Gastrocnemius medialis (tissue), 4 donors: ENCODE measurements around the gene GTPBP8. TPM values are rescaled to one million over a fixed set of nuclear protein-coding genes. Genes with fewer than 3 reads are reported as not detected.

Experiments
- ATAC-seq, 2 donors: fragments of 150-250 bp; one replicate each; pipeline ENCODE4 v1.9.1; 2016
- DNase-seq, 2 donors: peaks; one replicate each; pipeline ENCODE4 v3.0.0-alpha.2; 2019
- H3K27ac ChIP-seq, 4 donors: fragments of 200-600 bp; sonication (generic); 1 replicate in 1 of 4; 2 replicates in 3 of 4; pipeline ENCODE4 v1.5.1; 2016 to 2018; ENCODE audit warnings: mild to moderate bottlenecking in 2 of 4, moderate library complexity in 1 of 4
- H3K27me3 ChIP-seq, 3 donors: fragments of 200-600 bp; sonication (generic) in 2 of 3; 1 replicate in 1 of 3; 2 replicates in 2 of 3; pipeline versions ENCODE4 v1.5.1 to v1.6.0; 2016 to 2019; ENCODE audit warnings: mild to moderate bottlenecking in 1 of 3, moderate library complexity in 1 of 3
- H3K36me3 ChIP-seq, 2 donors: fragments of 200-600 bp; sonication (generic) in 1 of 2; one replicate each; pipeline ENCODE4 v1.5.1; 2017 to 2018
- H3K4me1 ChIP-seq, 2 donors: fragments of 200-600 bp; sonication (generic) in 1 of 2; one replicate each; pipeline ENCODE4 v1.5.1; 2016 to 2017; ENCODE audit warnings: mild to moderate bottlenecking in 2 of 2
- H3K4me3 ChIP-seq, 4 donors: fragments of 200-600 bp; sonication (generic) in 3 of 4; 1 replicate in 1 of 4; 2 replicates in 3 of 4; pipeline ENCODE4 v1.5.1; 2016 to 2019; ENCODE audit warnings: mild to moderate bottlenecking in 2 of 4
- H3K9me3 ChIP-seq, 3 donors: fragments of 200-600 bp; sonication (generic) in 2 of 3; 1 replicate in 1 of 3; 2 replicates in 2 of 3; pipeline ENCODE4 v1.5.1; 2016 to 2019
- CTCF ChIP-seq, 5 experiments: fragments of 450-650 bp in 3 of 5; fragments of 200-600 bp in 2 of 5; sonication (generic) in 2 of 5; IDR thresholded peaks in 4 of 5; conservative IDR thresholded peaks in 1 of 5; 1 replicate in 4 of 5; 2 replicates in 1 of 5; pipeline ENCODE4 v1.5.1; 2016 to 2019; ENCODE audit warnings: antibody characterized with exemption in 5 of 5, mild to moderate bottlenecking in 3 of 5, moderate library complexity in 3 of 5
- POLR2A ChIP-seq, 2 donors: fragments of 450-650 bp; IDR thresholded peaks; one replicate each; pipeline ENCODE4 v1.6.1; 2017; ENCODE audit warnings: antibody characterized with exemption in 2 of 2, mild to moderate bottlenecking in 2 of 2, moderate library complexity in 2 of 2
- in situ Hi-C, 4 donors: fragments of 200-750 bp; cut with MboI; loops; one replicate each; pipeline versions ENCODE4 v1.15.0 to v1.8.0; 2017; ENCODE audit warnings: low sequenced_read_pairs in 4 of 4
- intact Hi-C: fragments of 100-400 bp; cut with DNase I; formaldehyde crosslinking; loops from one replicate; pipeline ENCODE4 v1.15.1; 2023; ENCODE audit warnings: low total_unique reads
- total RNA-seq, 4 donors: library from RNA; depleted of rRNA; stranded (reverse); fragments of >200 nt; gene quantifications; one replicate each; pipeline versions ENCODE4 v1.1.0 to v1.2.3, GENCODE V29; 2016

Gene GTPBP8
- total RNA-seq, 4 donors from 2014 or later, result 21.4 to 78.3 (median 40.7) TPM

GRCh38 chr3:112963683-112964082, 27.1 kb upstream of the GTPBP8 start:
- no peaks in the 10 kb centered on the region for H3K9me3 ChIP-seq
- in situ Hi-C loops, result no loop called here
- H3K4me1 ChIP-seq, result no peaks in the 10 kb centered on the region
- H3K36me3 ChIP-seq, result no peaks in the 10 kb centered on the region
- TF ChIP-seq POLR2A (IDR thresholded peaks at IDR 0.05), result no peak
- TF ChIP-seq CTCF (IDR thresholded peaks at IDR 0.05 in 4 of 5, conservative IDR thresholded peaks at IDR 0.05 in 1 of 5), result no peak
- no peaks in the 10 kb centered on the region for H3K27me3 ChIP-seq
- ATAC-seq, result no peak
- H3K4me3 ChIP-seq, result no peak overlapping the region
- intact Hi-C loops, result no loop called here
- H3K27ac ChIP-seq, result no peak overlapping the region
- DNase-seq, result no peak

GRCh38 chr3:112965656-112966055, 25.1 kb upstream of the GTPBP8 start:
- Histone ChIP-seq H3K9me3 (no peaks in the 10 kb centered on the region), H3K4me3 (no peak overlapping the region), H3K27ac (no peak overlapping the region), H3K36me3 (no peaks in the 10 kb centered on the region), H3K27me3 (no peaks in the 10 kb centered on the region), H3K4me1 (no peaks in the 10 kb centered on the region)
- TF ChIP-seq POLR2A (IDR thresholded peaks at IDR 0.05) (no peak), CTCF (IDR thresholded peaks at IDR 0.05 in 4 of 5, conservative IDR thresholded peaks at IDR 0.05 in 1 of 5) (no peak)
- no peak for DNase-seq
- no peak for ATAC-seq
- intact Hi-C loops (no loop called here), in situ Hi-C loops (no loop called here)

- intact Hi-C loops (no loop called here), in situ Hi-C loops (no loop called here)
- ATAC-seq, result no peak
- Histone ChIP-seq H3K4me3 (no peak overlapping the region), H3K9me3 (no peaks in the 10 kb centered on the region), H3K27me3 (no peaks in the 10 kb centered on the region), H3K36me3 (no peaks in the 10 kb centered on the region), H3K27ac (no peak overlapping the region), H3K4me1 (no peaks in the 10 kb centered on the region)
- TF ChIP-seq CTCF (IDR thresholded peaks at IDR 0.05 in 4 of 5, conservative IDR thresholded peaks at IDR 0.05 in 1 of 5), result no peak
- TF ChIP-seq POLR2A (IDR thresholded peaks at IDR 0.05), result no peak
- no peak for DNase-seq
These were observed 24.2 kb upstream of the GTPBP8 start for GRCh38 chr3:112966633-112967032.

- no peaks in the 10 kb centered on the region for H3K9me3 ChIP-seq
- no peak for ATAC-seq
- H3K27me3 ChIP-seq, result no peaks in the 10 kb centered on the region
- in situ Hi-C loops, result no loop called here
- DNase-seq, result no peak
- H3K27ac ChIP-seq, result no peak overlapping the region
- no peak overlapping the region for H3K4me3 ChIP-seq
- intact Hi-C loops, result no loop called here
- TF ChIP-seq POLR2A (IDR thresholded peaks at IDR 0.05) (no peak), CTCF (IDR thresholded peaks at IDR 0.05 in 4 of 5, conservative IDR thresholded peaks at IDR 0.05 in 1 of 5) (no peak)
- no peaks in the 10 kb centered on the region for H3K36me3 ChIP-seq
- H3K4me1 ChIP-seq, result no peaks in the 10 kb centered on the region
These were observed 23.4 kb upstream of the GTPBP8 start for GRCh38 chr3:112967425-112967824.

GRCh38 chr3:112967828-112968227, 23.0 kb upstream of the GTPBP8 start:
- H3K27ac ChIP-seq, result no peak overlapping the region
- intact Hi-C loops, result no loop called here
- no peak for DNase-seq
- no peak for TF ChIP-seq CTCF (IDR thresholded peaks at IDR 0.05 in 4 of 5, conservative IDR thresholded peaks at IDR 0.05 in 1 of 5)
- TF ChIP-seq POLR2A (IDR thresholded peaks at IDR 0.05), result no peak
- H3K36me3 ChIP-seq, result no peaks in the 10 kb centered on the region
- no peaks in the 10 kb centered on the region for H3K27me3 ChIP-seq
- no peaks in the 10 kb centered on the region for H3K9me3 ChIP-seq
- ATAC-seq, result no peak
- H3K4me1 ChIP-seq, result no peaks in the 10 kb centered on the region
- H3K4me3 ChIP-seq, result no peak overlapping the region
- in situ Hi-C loops, result no loop called here
